Measurements from ENCODE around the gene TUBG1. TPM values are rescaled to one million over a fixed set of nuclear protein-coding genes. Genes with fewer than 3 reads are reported as not detected.

Gene TUBG1
- total and polyA plus RNA-seq, 9 of the 15 experiments (the other 6 are each of a cell fraction or from before 2014, with no cell fraction given) = 33.1 to 147 (median 66.0) TPM

GRCh38 chr17:42598905-42599304, 10.6 kb upstream of the TUBG1 start:
- in situ Hi-C loops (cut with MboI) = no loop called here
- H3K79me2 ChIP-seq (ENCODE audit: control insufficient read depth, insufficient read depth, low read length) = peaks cover 41% of the 10 kb centered on the region
- ChIA-PET POLR2A (interaction anchor here (0.6 to 3.5 kb wide), 3 partner anchors 10 to 79 kb away, joined by 3 to 15 read pairs (median 4); partner anchors contain the start of genes RETREG3 and TUBG1), CTCF (ENCODE audit: low intra/inter-chr PET ratio) (no interaction called here)
- FAIRE-seq (no peak), ATAC-seq (no peak), DNase-seq (ENCODE audit: extremely low read depth in 1 of 4, low spot score in 3 of 4) (no peak)
- intact Hi-C loops (cut with micrococcal nuclease) = no loop called here
- WGBS (ENCODE audit: insufficient coverage, low coverage, missing lambda C conversion rate) = 75% methylated on average over 2 of the region's 2 CpGs
- no peak overlapping the region for H3K9ac ChIP-seq (ENCODE audit: insufficient read depth in 1 of 2, low read depth in 2 of 2, low read length in 2 of 2)
- no peak overlapping the region for H3K4me2 ChIP-seq (ENCODE audit: insufficient read depth, low read length)
- H3K27ac ChIP-seq (ENCODE audit: extremely low read depth, low read depth, low read length) = no peak overlapping the region
- H4K20me1 ChIP-seq (replicated peaks; ENCODE audit: control insufficient read depth, insufficient read depth, low read length) = no peaks in the 10 kb centered on the region
- no peak overlapping the region for H2AFZ ChIP-seq (ENCODE audit: low read depth, low read length)
- no peaks in the 10 kb centered on the region for H3K9me1 ChIP-seq (ENCODE audit: control insufficient read depth, insufficient read depth, low read length)
- no TSS peak for BruUV-seq (replicated peaks)
- no peak overlapping the region for H3K4me3 ChIP-seq
- H3K27me3 ChIP-seq (ENCODE audit: control insufficient read depth in 2 of 2, insufficient read depth in 2 of 2, low read length in 2 of 2) = no peaks in the 10 kb centered on the region
- H3K4me1 ChIP-seq (replicated peaks in 1 of 2; ENCODE audit: control insufficient read depth in 2 of 2, insufficient read depth in 2 of 2, low read length in 2 of 2) = no peaks in the 10 kb centered on the region; a peak in 1 of 5 replicates
- H3K9me3 ChIP-seq (replicated peaks; ENCODE audit: control insufficient read depth, insufficient read depth, low read depth, low read length) = no peaks in the 10 kb centered on the region
- peaks cover 4% of the 10 kb centered on the region; the same call in 2 of the 3 replicates for H3K36me3 ChIP-seq (ENCODE audit: control insufficient read depth, insufficient read depth, low read length)
- TF ChIP-seq, protein P1, sequence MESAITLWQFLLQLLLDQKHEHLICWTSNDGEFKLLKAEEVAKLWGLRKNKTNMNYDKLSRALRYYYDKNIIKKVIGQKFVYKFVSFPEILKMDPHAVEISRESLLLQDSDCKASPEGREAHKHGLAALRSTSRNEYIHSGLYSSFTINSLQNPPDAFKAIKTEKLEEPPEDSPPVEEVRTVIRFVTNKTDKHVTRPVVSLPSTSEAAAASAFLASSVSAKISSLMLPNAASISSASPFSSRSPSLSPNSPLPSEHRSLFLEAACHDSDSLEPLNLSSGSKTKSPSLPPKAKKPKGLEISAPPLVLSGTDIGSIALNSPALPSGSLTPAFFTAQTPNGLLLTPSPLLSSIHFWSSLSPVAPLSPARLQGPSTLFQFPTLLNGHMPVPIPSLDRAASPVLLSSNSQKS (CRISPR knock-in tag; IDR thresholded peaks at IDR 0.05) = no peak
- TF ChIP-seq MBD2 (IDR thresholded peaks at IDR 0.05; ENCODE audit: borderline replicate concordance, low read depth) = no peak
- TF ChIP-seq, protein P2, sequence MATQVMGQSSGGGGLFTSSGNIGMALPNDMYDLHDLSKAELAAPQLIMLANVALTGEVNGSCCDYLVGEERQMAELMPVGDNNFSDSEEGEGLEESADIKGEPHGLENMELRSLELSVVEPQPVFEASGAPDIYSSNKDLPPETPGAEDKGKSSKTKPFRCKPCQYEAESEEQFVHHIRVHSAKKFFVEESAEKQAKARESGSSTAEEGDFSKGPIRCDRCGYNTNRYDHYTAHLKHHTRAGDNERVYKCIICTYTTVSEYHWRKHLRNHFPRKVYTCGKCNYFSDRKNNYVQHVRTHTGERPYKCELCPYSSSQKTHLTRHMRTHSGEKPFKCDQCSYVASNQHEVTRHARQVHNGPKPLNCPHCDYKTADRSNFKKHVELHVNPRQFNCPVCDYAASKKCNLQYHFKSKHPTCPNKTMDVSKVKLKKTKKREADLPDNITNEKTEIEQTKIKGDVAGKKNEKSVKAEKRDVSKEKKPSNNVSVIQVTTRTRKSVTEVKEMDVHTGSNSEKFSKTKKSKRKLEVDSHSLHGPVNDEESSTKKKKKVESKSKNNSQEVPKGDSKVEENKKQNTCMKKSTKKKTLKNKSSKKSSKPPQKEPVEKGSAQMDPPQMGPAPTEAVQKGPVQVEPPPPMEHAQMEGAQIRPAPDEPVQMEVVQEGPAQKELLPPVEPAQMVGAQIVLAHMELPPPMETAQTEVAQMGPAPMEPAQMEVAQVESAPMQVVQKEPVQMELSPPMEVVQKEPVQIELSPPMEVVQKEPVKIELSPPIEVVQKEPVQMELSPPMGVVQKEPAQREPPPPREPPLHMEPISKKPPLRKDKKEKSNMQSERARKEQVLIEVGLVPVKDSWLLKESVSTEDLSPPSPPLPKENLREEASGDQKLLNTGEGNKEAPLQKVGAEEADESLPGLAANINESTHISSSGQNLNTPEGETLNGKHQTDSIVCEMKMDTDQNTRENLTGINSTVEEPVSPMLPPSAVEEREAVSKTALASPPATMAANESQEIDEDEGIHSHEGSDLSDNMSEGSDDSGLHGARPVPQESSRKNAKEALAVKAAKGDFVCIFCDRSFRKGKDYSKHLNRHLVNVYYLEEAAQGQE (IDR thresholded peaks at IDR 0.05; ENCODE audit: borderline replicate concordance) = no peak
- TF ChIP-seq, protein P2 (CRISPR knock-in tag; IDR thresholded peaks at IDR 0.05; ENCODE audit: low read depth) = no peak
